A549 (cell line): Measurements from ENCODE around the gene KCNJ6. TPM values are rescaled to one million over a fixed set of nuclear protein-coding genes. Genes with fewer than 3 reads are reported as not detected.

Experiments
- ATAC-seq, 2 experiments: fragments of 200-7000 bp in 1 of 2; fragments of >200 bp in 1 of 2; cut with Nextera tagmentation in 1 of 2; cut with Tn5 transposase in 1 of 2; 3 replicates each; pipeline versions ENCODE4 v1.8.0 to v1.9.1; 2018 to 2020; ENCODE audit warnings: mild to moderate bottlenecking in 1 of 2, moderate library complexity in 1 of 2
- CTCF ChIA-PET: fragments of 300-600 bp; sonication (Branson Sonifier 250); formaldehyde crosslinking; extraction: SDS; loops from one replicate; lab custom pipeline; 2021; ENCODE audit warnings: antibody characterized with exemption, inconsistent platforms; lab: Yijun Ruan, JAX
- POLR2A ChIA-PET: fragments of 350-600 bp; formaldehyde crosslinking; extraction: SDS; loops from one replicate; lab custom pipeline; 2021; ENCODE audit warnings: antibody characterized with exemption, inconsistent platforms; lab: Yijun Ruan, JAX
- DNase-seq, 2 experiments: peaks; one replicate each; pipeline versions ENCODE4 v3.0.0 to v3.0.0-alpha.2; 2011 to 2016; ENCODE audit warnings: low read depth in 1 of 2, low spot score in 1 of 2
- FAIRE-seq: peaks from 2 replicates; lab custom pipeline; 2011; peaks lifted over from hg19 to GRCh38; lab: Jason Lieb, UNC
- H3K27ac ChIP-seq, 2 experiments: fragments of >200 bp; sonication (Bioruptor Twin); formaldehyde crosslinking; 3 replicates each; pipeline ENCODE4 v1.5.1; 2016 to 2017
- H3K4me1 ChIP-seq: fragments of >200 bp; sonication (Bioruptor Twin); formaldehyde crosslinking; 3 replicates; pipeline ENCODE4 v1.6.1; 2016
- H3K4me2 ChIP-seq: fragments of >200 bp; sonication (Bioruptor Twin); formaldehyde crosslinking; 3 replicates; pipeline ENCODE4 v1.6.1; 2016
- H3K4me3 ChIP-seq: fragments of >200 bp; sonication (Bioruptor Twin); formaldehyde crosslinking; 3 replicates; pipeline ENCODE4 v1.5.1; 2016
- H3K9me3 ChIP-seq: fragments of >200 bp; sonication (Bioruptor Twin); formaldehyde crosslinking; 3 replicates; pipeline ENCODE4 v1.6.1; 2016
- BHLHE40 ChIP-seq: IDR thresholded peaks from 2 replicates; pipeline ENCODE4 v1.6.1; 2012; ENCODE audit warnings: low read depth, low read length, inconsistent platforms
- CHD4 ChIP-seq: fragments of 200-600 bp; sonication (generic); IDR thresholded peaks from 2 replicates; pipeline ENCODE4 v1.6.1; 2016; ENCODE audit warnings: antibody characterized with exemption, mild to moderate bottlenecking, borderline replicate concordance
- GATA3 ChIP-seq: IDR thresholded peaks from 2 replicates; pipeline ENCODE4 v1.6.1; 2012; ENCODE audit warnings: borderline replicate concordance
- HDAC2 ChIP-seq: fragments of 200-600 bp; sonication (generic); IDR thresholded peaks from 2 replicates; pipeline ENCODE4 v1.6.1; 2016
- MAFK ChIP-seq: fragments of 450-650 bp; IDR thresholded peaks from 2 replicates; pipeline ENCODE4 v1.6.1; 2014; ENCODE audit not compliant: partially characterized antibody
- MAZ ChIP-seq: fragments of 150-350 bp; IDR thresholded peaks from 2 replicates; pipeline ENCODE4 v1.6.1; 2014; ENCODE audit warnings: antibody characterized with exemption, low read depth, low read length, borderline replicate concordance
- POLR2A ChIP-seq: IDR thresholded peaks from 2 replicates; pipeline ENCODE4 v1.6.1; 2012; ENCODE audit warnings: mild to moderate bottlenecking, low read length
- POLR2AphosphoS2 ChIP-seq: conservative IDR thresholded peaks from 2 replicates; pipeline ENCODE4 v1.6.1; 2012; ENCODE audit warnings: low read length, improper control_type of control experiment, inconsistent platforms
- RCOR1 ChIP-seq: fragments of 150-350 bp; IDR thresholded peaks from 2 replicates; pipeline ENCODE4 v1.6.1; 2014; ENCODE audit warnings: antibody characterized with exemption, low read length, low read depth
- RNF2 ChIP-seq: fragments of 200-600 bp; sonication (generic); IDR thresholded peaks from 2 replicates; pipeline ENCODE4 v1.6.1; 2016; ENCODE audit warnings: low read depth, mild to moderate bottlenecking, antibody characterized with exemption, moderate library complexity, borderline replicate concordance
- ZFP36 ChIP-seq: fragments of 450-650 bp; IDR thresholded peaks from 2 replicates; pipeline ENCODE4 v1.6.1; 2014; ENCODE audit warnings: borderline replicate concordance; ENCODE audit not compliant: partially characterized antibody
- WGBS: methylation state at CpG from one replicate; pipeline ENCODE4 v1.1.6; 2017; ENCODE audit errors: missing lambda C conversion rate; 5-methylcytosine and 5-hydroxymethylcytosine counted together
- polyA plus RNA-seq, 4 experiments: library from polyadenylated mRNA; depleted of rRNA in 3 of 4; stranded (reverse); fragments of >200 nt; fragmentation: RNase III in 1 of 4; extraction: RNeasy Plus Mini Kit Qiagen cat#74134 plus additional on column Dnase treatment in 1 of 4; gene quantifications; 2 replicates in 3 of 4; 3 replicates in 1 of 4; pipeline ENCODE4 v1.2.3, GENCODE V29; 2011 to 2017
- TF ChIP-seq, protein P1 (sequence below): IDR thresholded peaks from 2 replicates; pipeline ENCODE4 v1.6.1; 2012; ENCODE audit warnings: low read depth, borderline replicate concordance
- TF ChIP-seq, protein P2 (sequence below): fragments of 450-650 bp; IDR thresholded peaks from 2 replicates; pipeline ENCODE4 v1.6.1; 2014; ENCODE audit warnings: antibody characterized with exemption
- TF ChIP-seq, protein P3 (sequence below): IDR thresholded peaks from 2 replicates; pipeline ENCODE4 v1.6.1; 2012
- TF ChIP-seq, protein P4 (sequence below): IDR thresholded peaks from 2 replicates; pipeline ENCODE4 v1.6.1; 2012

Gene KCNJ6
- polyA plus RNA-seq, 2 of the 4 experiments (the other 2 are of a cell fraction): 0.68 to 1.4 TPM

DNA sequence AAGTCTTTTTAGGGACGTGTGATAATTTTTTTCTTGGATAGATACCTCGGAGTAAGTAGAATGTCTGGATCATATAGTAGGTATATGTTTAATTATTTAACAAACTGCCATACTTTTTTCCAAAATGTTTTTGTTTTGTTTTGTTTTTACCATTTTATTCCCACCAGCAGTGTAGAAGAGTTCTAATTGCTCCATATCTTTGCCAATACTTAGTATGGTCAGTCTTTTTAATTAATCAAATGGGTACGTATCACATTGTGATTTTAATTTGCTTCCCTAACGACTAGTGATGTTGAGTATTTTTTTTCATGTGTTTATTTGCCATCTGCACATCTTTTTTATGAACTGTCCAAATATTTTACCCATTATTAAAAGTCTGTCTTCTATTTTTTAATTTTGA is 23.6 kb upstream of the KCNJ6 start:
- 48% methylated on average over 4 of the region's 4 CpGs for WGBS
- no peak for DNase-seq
- CTCF ChIA-PET: no interaction called here
- H3K9me3 ChIP-seq: no peaks in the 10 kb centered on the region
- no peak overlapping the region for H3K4me3 ChIP-seq
- POLR2A ChIA-PET: no interaction called here
- no peaks in the 10 kb centered on the region for H3K4me1 ChIP-seq
- no peak overlapping the region for H3K4me2 ChIP-seq
- FAIRE-seq: no peak
- ATAC-seq: no peak
- no peak overlapping the region for H3K27ac ChIP-seq
- TF ChIP-seq GATA3 (no peak), POLR2AphosphoS2 (no peak), RCOR1 (no peak), BHLHE40 (no peak)
- TF ChIP-seq, protein P1, sequence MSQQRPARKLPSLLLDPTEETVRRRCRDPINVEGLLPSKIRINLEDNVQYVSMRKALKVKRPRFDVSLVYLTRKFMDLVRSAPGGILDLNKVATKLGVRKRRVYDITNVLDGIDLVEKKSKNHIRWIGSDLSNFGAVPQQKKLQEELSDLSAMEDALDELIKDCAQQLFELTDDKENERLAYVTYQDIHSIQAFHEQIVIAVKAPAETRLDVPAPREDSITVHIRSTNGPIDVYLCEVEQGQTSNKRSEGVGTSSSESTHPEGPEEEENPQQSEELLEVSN: no peak

DNA sequence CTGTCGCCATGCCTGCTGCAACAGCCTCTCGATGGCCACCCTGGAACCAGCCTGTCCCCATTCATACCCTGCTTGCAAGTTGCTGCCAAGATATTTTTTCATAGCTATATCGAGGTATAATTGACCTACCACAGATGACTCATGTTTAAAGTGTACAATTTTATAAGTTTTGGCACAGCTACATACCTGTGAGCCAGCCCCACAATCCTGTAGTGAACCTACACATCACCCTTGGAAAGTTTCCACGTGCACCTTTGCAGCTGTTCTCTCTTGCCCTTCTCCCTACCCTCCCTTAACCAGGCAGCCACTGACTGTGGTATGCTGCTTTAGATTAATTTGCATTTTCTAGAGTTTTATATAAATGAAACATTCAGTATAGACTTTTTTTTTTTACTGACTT is 23.0 kb upstream of the KCNJ6 start:
- ChIA-PET CTCF (interaction anchor here (0.7 kb wide), 1 partner anchor 193 kb away, joined by 4 read pairs; no protein-coding TSS in a partner anchor), POLR2A (no interaction called here)
- TF ChIP-seq ZFP36 (no peak), MAZ (no peak), MAFK (no peak), HDAC2 (no peak), CHD4 (no peak), POLR2A (no peak)
- TF ChIP-seq, protein P2, sequence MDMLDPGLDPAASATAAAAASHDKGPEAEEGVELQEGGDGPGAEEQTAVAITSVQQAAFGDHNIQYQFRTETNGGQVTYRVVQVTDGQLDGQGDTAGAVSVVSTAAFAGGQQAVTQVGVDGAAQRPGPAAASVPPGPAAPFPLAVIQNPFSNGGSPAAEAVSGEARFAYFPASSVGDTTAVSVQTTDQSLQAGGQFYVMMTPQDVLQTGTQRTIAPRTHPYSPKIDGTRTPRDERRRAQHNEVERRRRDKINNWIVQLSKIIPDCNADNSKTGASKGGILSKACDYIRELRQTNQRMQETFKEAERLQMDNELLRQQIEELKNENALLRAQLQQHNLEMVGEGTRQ: no peak
- FAIRE-seq (no peak), ATAC-seq (no peak), DNase-seq (no peak)
- 40% methylated on average over 4 of the region's 4 CpGs for WGBS
- Histone ChIP-seq H3K9me3 (no peaks in the 10 kb centered on the region), H3K4me3 (no peak overlapping the region), H3K4me1 (no peaks in the 10 kb centered on the region), H3K4me2 (no peak overlapping the region; the same call in 2 of the 3 replicates), H3K27ac (no peak overlapping the region)

DNA sequence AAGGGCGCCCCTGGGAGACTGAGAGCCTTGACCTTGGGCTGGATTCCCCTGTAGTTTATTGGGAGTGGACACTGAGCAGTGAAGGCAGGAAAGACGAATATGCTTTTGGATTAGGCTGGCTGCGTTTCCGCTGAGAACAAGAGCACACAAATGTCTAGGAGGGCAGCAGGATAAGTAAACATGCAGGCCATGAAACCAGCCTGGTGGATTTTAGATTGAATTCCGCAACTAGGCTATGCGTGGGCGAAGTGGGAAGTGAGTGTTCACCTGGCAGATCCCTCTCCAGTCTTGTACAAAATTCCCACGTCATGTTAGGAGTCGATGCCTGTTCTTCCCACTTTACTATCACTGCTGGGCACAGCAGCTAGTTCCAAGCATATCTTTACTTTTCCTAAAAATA is 21.4 kb upstream of the KCNJ6 start:
- H3K4me3 ChIP-seq: no peak overlapping the region
- CTCF ChIA-PET: no interaction called here
- no peaks in the 10 kb centered on the region for H3K4me1 ChIP-seq
- peaks cover 8% of the 10 kb centered on the region; the same call in 2 of the 3 replicates for H3K9me3 ChIP-seq
- no peak for TF ChIP-seq CHD4
- TF ChIP-seq, protein P3, sequence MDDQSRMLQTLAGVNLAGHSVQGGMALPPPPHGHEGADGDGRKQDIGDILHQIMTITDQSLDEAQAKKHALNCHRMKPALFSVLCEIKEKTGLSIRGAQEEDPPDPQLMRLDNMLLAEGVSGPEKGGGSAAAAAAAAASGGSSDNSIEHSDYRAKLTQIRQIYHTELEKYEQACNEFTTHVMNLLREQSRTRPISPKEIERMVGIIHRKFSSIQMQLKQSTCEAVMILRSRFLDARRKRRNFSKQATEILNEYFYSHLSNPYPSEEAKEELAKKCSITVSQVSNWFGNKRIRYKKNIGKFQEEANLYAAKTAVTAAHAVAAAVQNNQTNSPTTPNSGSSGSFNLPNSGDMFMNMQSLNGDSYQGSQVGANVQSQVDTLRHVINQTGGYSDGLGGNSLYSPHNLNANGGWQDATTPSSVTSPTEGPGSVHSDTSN: no peak
- TF ChIP-seq, protein P2: no peak
- TF ChIP-seq RNF2: no peak
- TF ChIP-seq, protein P4, sequence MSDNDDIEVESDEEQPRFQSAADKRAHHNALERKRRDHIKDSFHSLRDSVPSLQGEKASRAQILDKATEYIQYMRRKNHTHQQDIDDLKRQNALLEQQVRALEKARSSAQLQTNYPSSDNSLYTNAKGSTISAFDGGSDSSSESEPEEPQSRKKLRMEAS: no peak
- ATAC-seq (no peak), DNase-seq (no peak), FAIRE-seq (no peak)
- H3K4me2 ChIP-seq: no peak overlapping the region
- POLR2A ChIA-PET: no interaction called here
- H3K27ac ChIP-seq: no peak overlapping the region
- 69% methylated on average over 9 of the region's 9 CpGs for WGBS
